Measurements from ENCODE around the gene JAGN1.

- TF ChIP-seq POLR2AphosphoS5 (IDR thresholded peaks at IDR 0.05; ENCODE audit: low read depth, low read length) (no peak), TCF7L2 (IDR thresholded peaks at IDR 0.05; ENCODE audit: low read depth, low read length) (no peak)
- TF ChIP-seq, protein P1, sequence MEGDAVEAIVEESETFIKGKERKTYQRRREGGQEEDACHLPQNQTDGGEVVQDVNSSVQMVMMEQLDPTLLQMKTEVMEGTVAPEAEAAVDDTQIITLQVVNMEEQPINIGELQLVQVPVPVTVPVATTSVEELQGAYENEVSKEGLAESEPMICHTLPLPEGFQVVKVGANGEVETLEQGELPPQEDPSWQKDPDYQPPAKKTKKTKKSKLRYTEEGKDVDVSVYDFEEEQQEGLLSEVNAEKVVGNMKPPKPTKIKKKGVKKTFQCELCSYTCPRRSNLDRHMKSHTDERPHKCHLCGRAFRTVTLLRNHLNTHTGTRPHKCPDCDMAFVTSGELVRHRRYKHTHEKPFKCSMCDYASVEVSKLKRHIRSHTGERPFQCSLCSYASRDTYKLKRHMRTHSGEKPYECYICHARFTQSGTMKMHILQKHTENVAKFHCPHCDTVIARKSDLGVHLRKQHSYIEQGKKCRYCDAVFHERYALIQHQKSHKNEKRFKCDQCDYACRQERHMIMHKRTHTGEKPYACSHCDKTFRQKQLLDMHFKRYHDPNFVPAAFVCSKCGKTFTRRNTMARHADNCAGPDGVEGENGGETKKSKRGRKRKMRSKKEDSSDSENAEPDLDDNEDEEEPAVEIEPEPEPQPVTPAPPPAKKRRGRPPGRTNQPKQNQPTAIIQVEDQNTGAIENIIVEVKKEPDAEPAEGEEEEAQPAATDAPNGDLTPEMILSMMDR (IDR thresholded peaks at IDR 0.05) = no peak
Observed at GRCh38 chr3:9903238-9903624, 12.8 kb downstream of the JAGN1 start.
